HG02763 (cell line): ENCODE data around the gene ZNRF1.
"Not testable (repeated sequence)": the region's sequence is repeated elsewhere in the genome, so short reads cannot be mapped to it uniquely, and the experiment has no call there.

Source experiments
- ATAC-seq: cut with Tn5 transposase; IDR thresholded peaks from one replicate; pipeline ENCODE4 v1.9.1; 2021; ENCODE audit warnings: mild to moderate bottlenecking, moderate library complexity; ENCODE audit not compliant: unreplicated experiment

The ZNRF1 gene

DNA sequence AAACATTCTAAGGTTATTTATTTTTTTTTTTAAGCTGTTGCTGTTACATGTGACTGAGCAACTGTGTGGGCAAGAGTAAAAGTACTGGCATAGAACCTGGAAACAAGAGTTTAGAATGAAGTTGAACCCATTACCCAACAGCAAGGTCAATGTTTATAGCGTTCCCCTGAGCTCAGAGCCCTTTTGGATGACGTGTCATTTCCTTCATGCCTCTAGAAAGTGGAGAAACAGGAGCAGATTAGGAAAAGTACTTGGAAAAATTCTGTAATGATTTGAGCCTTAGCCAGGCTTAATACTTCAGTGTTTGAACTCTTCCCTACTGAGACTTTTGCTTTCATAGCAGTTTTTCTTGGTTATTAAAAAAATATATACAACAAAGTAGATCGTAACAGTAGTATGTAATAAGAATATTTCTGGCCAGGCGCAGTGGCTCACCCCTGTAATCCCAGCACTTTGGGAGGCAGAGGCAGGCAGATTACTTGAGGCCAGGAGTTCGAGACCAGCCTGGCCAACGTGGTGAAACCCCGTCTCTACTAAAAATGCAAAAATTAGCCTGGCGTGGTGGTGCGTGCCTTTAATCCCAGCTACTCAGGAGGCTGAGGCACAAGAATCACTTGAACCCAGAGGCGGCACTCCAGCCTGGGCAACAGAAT, 27.5 kb downstream of the ZNRF1 start:
- ATAC-seq, result not testable (repeated sequence)

DNA sequence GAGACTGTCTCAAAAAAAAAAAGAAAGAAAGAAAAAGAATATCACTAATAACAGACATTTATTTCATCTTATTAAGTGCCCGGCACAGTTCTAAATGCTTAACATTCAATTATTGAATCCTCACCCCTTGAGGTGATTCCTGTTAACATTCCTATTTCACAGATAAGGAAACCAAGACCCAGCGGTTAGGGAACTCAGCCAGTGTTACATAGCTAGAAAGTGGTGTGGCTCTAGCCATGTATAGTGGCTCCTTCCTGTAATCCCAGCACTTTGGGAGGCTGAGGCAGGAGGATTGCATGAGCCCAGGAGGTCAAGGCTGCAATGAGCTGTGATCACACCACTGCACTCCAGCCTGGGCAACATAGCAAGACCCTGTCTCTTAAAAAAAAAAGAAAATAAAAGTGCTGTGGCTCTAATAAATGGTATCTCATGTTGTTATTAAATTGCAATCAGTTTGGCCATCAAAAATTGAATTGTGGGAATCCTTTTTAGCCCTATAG, 28.1 kb downstream of the ZNRF1 start:
- no peak for ATAC-seq

DNA sequence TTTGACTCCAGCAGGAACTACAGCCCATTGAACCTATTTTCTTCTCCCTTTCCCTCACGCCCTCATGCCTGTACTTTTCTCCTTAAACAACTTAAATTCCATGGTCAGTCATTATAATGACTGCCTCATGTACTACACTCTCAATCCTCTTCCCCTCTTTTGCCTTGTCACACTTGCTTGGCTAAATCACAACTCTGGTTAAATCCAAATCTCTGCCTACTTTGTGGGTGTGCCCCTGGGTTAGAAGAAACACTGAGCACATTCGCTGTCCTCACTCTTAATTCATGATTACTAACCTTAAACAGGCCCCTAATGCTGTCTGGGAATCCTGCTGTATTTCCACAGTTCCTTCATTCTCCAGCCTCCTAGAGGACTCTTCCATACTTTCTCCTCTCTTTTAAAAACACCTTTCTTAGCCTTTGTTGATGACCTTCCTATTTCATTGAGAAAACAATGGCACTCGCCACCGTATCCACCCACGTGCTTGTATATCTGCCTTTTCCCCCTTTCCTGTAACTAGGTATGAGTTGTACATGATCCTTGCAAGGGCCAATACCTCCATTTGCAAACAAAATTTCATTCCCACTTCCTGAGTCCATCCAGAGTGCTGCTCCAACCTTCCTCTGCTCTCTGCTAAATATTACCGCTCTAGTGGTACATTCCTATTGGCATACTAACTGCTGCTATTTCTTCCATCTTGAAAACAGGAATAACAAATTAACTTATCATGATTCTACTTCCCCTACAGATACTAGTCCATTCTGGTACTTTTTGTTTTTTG, 28.9 kb downstream of the ZNRF1 start:
- ATAC-seq, result no peak

DNA sequence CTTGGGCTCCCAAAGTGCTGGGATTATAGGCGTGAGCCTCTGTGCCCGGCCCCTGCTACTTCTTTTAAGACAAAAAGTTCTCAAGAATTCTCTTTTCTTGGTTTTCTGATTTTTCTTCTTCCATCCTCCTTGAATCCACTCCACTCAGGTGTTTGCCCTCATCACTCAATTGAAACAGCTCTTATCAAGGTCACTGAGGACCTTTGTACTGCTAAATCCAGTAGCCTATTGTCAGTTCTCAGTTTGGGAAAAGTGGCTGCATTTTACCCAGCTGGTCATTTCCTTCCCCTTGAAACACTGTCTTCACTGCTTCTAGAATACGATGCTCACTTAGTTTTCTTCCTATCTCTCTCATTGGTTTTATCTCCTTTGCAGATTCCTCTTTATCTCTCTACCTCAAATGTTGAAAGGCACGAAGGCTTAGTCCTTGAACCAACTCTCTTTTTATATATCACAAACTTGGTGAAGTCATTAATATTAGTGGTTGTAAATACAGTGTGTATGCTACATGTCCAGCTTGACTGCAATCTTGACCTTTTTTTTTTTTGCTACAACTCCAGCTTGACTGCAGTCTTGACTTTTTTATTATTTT, 29.8 kb downstream of the ZNRF1 start:
- ATAC-seq, result no peak

DNA sequence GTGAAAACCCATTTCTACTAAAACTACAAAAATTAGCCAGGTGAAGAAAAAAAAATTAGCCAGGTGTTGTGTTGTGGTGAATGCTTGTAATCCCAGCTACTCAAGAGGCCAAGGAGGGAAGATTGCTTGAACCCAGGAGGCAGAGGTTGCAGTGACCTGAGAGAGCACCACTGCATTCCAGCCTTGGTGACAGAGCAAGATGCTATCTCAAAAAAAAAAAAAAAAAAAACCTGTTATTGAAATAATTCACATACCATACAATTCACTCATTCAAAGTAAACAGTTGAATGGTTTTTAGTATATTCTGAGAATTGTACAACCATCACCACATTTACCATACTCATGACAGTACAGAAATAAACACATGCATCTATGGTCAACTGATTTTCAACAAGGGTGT, 31.0 kb downstream of the ZNRF1 start:
- ATAC-seq, result no peak

DNA sequence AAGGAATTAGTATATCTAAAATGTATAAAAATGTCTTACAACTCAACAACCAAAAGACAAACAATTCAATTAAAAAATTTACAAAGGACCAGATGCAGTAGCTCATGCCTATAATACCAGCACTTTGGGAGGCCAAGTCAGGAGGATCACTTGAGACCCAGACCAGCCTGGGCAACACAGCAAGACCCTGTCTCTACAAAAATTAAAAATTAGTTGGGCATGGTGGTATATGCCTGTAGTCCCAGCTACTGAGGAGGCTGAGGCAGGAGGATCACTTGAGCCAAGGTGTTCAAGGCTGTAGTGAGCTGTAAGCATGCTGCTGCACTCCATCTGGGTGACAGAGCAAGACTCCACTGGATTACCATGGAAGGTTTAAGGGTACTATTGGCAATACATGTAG, 33.8 kb downstream of the ZNRF1 start:
- no peak for ATAC-seq

DNA sequence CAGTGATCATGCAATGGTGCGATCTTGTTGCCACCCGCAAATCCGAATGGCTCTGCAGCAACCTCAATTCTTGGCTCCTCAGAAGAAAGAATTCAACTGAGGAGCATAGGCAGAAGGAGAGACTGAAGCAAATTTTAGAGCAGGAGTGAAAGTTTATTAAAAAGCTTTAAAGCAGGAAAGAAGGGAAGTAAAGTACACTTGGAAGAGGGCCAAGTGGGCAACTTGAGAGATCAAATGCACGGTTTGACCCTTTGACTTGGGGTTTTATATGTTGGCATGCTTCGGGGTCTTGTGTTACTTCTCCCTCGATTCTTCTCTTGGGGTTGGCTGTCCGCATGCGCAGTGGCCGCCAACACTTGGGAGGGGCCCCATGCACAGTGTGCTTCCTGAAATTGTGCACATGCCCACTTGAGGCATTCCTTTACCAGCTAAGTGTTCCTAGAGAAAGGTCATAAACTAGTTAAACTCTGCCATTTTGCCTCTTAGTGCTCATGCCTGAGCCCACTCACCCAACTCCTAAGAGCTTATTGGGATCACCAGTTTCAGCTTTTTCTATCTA, 36.7 kb downstream of the ZNRF1 start:
- ATAC-seq, result no peak

DNA sequence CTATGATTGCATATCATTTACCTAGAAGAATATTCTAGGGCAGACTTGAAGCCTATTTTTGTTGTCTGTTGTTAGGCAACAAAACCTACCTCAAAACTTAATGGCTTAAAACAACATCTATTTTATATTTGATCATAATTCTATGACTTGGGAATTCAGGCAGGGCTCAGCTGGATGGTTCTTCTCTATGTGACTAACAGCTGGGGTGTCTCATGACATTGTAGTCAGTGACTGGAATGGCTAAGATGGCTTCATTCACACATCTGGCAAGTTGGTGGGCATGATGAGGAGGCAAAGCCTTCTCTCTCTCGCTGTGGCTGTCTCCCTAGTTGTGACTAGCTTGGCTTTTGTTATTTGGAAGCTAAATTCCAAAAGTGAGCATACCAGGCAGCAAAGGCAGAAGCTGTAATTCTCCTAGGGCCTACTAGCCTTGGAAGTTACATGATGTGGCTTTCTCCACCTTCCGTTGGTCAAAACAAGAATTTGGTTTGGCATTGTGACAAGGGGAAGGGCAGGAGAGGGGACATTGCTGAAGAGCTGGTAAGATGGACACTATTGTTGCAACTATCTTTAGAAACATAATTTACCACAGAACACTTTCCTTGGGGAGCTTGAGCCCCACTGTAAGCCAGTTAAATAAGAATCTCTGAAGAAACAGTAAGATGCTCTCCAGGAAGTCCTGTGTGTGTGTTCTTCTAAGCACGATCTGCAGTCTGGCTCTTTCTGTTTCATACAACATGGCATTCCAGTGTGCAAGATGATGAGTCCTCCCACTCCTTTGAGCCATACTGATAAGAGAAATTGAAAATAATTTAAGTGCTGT, 39.4 kb downstream of the ZNRF1 start:
- no peak for ATAC-seq

DNA sequence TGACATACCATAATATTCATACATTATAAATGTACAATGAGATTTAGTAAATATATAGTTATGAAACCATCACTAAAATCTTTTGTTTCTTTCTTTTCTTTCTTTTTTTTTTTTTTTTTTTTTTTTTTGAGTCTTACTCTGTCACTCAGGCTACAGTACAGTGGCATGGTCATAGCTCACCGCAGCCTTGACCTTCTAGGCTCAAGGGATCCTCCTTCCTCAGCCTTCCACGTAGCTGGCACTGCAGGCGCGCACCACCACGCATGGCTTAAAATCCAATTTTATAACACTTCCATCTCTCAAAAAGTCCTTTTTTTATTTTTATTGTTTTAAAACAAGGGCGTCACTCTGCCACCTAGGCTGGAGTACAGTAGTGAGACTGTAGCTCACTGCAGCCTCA, 41.1 kb downstream of the ZNRF1 start:
- no peak for ATAC-seq

DNA sequence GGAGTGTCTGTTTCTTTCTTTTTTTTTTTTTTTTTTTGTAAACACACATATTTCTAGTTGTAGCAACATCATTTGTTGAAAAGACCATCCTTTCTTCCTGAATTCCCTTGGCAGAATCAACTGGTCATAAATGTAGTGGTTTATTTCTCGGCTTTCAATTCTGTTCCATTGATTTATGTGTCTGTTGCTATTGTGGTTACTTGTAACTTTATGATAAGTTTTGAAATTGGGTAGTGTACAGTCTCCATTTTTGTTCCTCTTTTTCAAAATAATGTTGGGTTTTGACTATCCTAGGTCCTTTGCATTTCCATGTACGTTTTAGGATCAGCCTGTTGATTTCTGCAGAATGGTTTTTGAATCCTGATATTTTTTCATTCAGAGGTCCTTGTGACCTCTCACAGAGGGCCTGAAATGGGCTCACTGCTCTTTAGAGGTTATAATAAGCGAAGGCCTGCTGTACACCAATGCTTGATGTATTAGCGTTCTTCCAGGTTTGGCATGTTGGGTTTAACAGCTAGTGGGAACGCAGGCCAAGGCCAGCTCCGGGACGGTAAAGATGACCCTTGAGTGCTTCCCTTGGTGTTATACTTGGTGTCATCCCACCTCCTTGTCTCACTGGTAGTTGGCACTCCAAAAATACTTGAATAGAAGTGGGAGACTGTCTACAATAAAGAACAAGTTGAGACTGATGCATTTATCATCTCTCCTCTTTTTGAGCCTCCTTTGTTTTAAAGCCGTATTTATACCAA, 43.8 kb downstream of the ZNRF1 start:
- ATAC-seq, result no peak

DNA sequence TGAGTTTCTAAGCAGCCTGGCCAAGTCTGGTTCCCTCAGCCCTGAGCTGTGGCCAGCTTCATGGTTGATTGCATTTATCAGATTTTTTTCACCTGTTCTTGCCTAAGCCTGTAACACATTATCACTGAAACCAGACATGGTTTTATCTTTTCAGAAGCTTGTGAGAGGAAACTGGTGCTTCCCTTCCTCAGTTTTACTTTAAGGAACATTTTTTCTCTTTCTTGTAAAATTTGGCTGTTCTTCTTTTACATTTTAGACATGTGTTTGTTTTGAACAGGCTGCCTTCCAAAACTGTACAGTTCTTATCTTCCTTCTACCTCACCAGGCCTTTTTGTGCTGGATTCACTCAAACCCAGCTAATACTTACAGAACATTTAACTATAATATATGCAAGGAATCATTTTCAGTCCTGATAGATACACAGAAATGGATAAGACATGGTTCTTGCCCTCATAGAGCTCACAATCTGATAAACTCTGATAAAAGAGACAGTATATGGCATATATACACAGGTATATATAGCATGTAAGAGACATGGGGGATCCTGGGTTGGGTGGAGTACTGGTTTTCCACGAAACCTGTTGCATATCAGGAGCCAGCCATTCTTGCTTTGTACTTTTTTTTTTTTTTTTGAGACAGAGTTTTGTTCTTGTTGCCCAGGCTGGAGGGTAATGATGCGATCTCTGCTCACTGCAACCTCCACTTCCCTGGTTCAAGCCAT, 44.5 kb downstream of the ZNRF1 start:
- peak; percentile 68 for ATAC-seq

DNA sequence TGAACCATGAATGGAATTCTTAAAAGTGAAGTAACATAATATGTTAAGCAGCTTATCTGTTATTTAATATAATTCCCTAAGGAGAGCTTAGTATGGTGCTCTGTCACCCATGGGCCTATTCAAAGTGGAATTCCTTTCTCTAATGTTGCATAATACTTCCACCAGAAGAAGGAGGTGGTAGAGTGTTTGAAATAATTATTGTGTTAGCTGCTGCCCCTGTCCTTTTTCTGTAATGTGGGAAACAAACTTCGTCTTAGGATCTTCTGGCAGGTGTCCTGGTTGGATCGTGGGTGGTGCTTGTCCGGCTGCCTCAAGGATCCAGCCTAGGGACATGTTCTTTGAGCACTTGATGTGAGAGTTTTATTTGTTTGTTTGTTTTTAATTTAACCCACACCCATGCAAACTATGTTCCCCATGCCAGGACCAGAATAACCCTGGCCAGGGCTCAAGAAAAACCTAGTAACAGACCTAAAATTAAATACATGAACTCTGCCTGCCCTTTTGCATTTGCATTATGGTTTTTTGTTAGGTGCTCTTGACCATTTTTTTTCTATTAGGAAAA, 46.1 kb downstream of the ZNRF1 start:
- no peak for ATAC-seq

DNA sequence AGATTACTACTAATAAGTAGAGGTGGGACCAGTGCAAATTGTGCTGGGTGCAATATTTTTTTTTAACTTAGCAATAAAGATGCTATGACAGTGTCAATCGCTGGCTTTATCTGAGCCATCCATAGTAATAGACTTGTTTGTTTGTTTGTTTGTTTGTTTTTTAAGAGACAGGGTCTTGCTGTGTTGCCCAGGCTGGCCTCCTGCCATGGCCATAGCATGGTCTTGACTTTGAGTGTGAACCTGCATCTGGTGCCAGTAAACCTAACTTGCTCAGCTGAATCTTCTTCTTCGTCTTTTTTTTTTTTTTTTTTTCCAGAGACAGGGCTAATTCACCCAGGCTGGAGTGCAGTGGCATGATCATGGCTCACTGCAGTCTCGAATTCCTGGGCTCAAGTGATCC, 46.6 kb downstream of the ZNRF1 start:
- no peak for ATAC-seq

DNA sequence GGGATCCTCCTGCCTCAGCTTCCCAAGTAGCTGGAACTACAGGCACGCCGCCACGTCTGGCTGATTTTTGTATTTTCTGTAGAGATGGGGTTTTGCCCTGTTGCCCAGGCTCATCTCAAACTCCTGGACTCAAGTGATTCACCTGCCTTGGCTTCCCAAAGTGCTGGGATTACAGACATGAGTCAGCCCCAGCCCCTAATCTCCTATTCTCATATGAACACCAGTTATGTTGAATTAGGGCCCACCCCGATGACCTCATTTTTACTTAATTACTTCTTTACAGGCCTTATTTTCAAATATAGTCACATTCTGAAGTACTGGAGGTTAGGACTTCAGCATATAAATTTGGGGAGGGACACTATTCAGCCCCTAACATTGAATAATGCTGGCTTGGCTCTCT, 49.2 kb downstream of the ZNRF1 start:
- ATAC-seq, result no peak

DNA sequence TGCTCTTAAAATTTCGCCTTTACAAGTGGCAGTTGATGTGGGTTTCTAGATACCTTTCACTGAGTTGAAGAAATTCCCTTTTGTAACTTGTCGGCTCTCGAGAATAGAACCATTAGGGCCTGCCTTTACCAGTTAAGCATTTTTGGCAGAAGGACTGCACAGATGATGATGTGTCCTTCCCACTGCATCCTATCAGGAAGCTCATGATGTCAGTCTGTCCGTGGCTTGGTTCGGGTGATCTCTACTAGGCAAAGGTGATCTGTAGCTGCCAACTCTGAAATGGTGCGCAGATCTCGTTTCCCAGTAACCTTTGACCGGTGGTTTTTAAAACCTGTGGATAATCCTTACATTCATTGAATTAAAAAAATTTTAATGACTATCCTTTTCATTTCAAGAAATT, 49.7 kb downstream of the ZNRF1 start:
- ATAC-seq, result no peak

DNA sequence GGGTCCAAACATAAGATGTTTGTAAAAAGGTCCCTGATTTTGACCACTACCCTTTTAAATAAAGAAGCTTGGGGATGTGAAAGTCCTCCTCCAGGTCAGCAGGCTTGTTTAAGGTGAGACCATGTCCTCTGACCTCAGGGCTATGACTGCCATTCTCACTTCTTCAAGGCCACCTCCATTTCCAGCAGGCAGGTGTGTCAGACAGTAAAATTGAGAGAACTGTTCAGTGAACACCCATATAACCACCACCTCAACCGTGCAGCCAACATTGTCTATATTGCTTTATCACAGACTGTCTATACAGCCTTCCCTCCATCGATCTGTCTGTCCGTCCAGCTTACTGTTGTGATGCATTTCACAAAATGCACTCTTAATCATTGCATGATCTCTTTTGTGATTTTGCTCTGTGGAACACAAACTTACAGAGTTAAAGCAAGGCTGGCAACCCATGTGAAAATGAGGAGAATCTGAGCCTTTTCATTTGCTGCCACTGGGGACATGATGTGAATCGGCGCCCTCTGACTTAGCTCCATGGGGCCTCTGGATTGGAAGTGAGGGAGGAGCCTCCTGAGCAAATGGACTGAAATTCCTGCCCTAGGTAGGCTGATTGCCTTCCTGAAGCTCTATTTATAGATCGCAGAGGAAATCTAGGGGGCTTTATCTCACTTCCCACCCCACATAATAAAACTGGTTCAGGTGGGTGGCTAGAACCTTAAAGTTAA, 53.8 kb downstream of the ZNRF1 start:
- no peak for ATAC-seq

DNA sequence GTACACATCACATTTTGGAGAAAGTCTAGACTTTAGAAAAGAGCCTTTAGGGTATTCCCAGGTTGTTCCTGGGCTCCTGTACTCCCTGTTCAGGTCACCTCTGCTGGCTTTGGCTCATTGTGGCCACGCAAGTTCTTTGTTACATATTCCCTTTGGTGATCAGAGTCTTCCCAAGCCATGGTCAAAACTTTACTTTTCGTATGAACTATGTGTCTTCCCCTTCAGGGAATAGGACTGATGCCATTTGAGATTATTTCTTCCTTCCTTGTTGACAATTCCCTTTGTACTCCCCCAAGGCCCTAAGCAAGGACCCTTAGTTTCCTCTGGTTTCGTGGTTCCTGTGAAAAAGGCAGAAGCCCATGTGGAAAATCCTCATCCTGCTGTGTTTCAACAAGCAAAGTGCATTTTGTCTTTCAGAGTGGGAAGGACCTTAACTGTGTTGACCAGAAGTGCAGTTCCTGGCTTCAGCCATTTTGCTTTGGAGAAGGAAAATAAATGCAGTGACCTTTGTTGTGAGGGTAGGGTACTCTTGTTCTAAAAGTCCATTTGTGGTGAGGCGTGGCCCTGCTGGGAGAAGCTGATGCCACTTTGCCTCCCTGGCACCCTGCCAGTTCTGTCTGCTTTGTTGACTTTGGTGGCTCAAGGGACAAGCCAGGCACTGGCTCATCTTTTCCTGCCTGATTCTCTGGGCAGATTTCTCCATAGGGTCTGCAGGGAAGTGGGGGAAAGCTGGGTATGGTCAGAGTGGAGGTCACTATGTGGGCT, 55.1 kb downstream of the ZNRF1 start:
- no peak for ATAC-seq

DNA sequence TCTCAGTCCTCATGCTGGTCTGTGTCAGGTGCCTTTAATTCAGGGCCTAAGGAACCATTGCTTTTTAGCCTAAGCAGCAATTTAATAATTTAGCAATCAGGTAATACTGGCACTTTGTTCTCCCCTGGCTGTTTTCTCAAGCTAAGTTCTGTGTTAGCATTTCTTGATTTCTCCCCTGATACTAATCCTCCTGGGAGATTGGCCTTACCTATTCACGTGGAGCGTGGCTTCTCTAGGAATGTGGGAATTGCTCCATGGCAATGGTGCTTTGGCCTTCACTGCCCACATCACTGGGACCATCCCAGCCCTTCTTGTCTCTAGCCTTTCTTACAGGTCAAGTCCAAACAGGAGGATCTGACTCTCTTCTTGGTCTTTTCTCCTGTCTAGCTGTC, 55.7 kb downstream of the ZNRF1 start:
- ATAC-seq, result no peak
